GM12873 (cell line): Measurements from ENCODE around the gene EAF1.

Source experiments
- TF ChIP-seq, protein P1 (sequence below): IDR thresholded peaks from 2 replicates; pipeline ENCODE4 v1.5.1; 2012; ENCODE audit warnings: low read depth, mild to moderate bottlenecking, moderate library complexity, low read length, control low read depth; ENCODE audit not compliant: insufficient read depth; ENCODE audit errors: missing control alignments

The EAF1 gene

DNA sequence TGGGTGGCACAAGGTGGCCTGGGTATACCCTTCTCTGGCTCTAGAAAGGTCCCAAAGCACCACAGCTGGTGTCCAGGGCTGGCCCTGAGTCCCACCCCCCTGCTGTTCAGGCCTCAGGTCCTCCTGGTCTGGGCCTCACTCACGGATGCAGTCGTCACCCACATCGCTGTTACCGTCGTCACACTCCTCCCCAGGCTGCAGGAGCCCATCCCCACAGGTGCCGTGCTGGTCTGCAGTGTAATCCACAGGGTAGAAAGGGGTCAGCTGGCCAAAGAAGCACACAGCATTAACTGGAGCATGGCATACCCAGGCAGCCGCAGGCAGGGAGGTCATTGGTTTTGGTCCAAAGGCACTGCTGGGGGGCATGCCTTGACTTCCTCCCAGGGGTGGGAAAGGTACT, 28.4 kb downstream of the EAF1 start:
- TF ChIP-seq, protein P1, sequence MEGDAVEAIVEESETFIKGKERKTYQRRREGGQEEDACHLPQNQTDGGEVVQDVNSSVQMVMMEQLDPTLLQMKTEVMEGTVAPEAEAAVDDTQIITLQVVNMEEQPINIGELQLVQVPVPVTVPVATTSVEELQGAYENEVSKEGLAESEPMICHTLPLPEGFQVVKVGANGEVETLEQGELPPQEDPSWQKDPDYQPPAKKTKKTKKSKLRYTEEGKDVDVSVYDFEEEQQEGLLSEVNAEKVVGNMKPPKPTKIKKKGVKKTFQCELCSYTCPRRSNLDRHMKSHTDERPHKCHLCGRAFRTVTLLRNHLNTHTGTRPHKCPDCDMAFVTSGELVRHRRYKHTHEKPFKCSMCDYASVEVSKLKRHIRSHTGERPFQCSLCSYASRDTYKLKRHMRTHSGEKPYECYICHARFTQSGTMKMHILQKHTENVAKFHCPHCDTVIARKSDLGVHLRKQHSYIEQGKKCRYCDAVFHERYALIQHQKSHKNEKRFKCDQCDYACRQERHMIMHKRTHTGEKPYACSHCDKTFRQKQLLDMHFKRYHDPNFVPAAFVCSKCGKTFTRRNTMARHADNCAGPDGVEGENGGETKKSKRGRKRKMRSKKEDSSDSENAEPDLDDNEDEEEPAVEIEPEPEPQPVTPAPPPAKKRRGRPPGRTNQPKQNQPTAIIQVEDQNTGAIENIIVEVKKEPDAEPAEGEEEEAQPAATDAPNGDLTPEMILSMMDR: no peak

DNA sequence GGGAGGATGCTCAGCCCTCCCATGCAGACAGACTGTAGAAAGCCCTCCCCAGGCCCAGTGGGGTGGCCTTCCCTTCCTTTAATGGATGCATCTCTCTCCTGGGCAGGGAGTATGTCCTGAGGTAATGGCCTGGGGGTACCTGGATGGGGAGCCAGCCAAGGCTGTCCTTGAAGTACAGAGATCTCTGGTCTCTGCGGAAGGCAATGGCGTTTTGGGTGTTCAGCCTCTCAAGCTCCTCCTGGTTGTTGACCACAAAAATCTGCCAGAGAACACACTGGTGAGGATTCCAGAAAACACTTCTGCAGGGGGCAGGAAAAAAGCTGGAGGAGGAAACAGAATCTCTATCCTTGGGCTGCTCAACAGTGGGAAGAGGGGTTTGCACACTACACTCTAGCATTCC, 28.9 kb downstream of the EAF1 start:
- TF ChIP-seq, protein P1: no peak

DNA sequence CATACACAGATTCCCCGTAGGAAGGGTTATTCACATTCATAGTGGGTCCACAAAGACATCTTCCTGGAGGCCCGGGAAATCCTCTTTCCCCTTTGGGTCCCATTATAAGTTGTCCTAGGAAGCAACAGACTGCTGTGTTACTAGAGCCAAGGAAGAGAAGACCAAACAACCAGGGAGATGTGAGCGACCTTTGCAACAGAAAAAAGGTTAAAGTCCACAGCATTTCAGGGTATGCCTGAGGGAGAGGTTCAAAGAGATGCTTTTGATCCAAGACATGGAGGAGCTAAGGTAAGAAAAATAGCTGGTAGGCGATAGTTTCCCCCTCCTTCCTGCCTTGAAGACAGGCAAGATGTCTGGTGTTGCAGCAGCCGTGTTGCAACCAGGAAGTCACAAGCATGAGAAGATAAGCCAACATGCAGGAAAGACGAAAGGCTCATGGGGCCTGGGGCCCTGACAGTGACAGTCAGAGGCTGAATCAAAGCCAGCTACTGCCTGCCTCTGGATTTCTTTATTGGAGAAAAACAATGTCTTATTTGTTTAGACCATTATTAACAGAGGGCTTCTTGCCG, 30.9 kb downstream of the EAF1 start:
- TF ChIP-seq, protein P1: no peak

DNA sequence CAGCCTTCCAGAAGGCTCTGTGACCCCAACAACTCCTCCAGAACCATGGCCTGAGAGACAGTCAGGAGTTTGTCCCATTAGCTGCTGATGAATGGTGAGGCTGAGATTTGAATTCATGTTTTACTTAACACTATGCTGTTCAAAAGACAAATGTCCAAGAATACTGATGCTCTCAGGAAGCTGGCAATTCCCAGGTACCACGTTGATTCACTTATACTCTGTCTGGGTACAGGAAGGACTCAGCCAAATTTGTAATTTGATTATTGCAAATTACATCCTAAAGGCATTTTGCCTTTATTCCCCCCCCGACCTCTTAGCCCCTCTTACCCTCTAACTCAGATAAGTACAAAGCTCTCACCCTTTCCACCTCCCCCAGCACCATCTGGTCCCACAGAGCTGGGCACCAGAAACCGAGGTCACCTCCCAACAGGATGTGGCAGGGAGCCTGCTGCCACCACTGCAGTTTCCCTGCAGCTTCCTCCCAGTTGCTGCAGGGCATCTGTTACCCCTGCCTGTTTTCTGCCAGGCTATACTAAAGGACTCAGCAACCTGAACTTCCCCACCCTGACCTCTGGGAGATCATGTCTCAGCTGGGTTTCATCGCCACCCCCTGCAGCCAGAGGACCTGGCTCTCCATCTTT, 33.6 kb downstream of the EAF1 start:
- TF ChIP-seq, protein P1: no peak

GRCh38 chr3:15462451-15462850, 35.1 kb downstream of the EAF1 start:
- TF ChIP-seq, protein P1: no peak

DNA sequence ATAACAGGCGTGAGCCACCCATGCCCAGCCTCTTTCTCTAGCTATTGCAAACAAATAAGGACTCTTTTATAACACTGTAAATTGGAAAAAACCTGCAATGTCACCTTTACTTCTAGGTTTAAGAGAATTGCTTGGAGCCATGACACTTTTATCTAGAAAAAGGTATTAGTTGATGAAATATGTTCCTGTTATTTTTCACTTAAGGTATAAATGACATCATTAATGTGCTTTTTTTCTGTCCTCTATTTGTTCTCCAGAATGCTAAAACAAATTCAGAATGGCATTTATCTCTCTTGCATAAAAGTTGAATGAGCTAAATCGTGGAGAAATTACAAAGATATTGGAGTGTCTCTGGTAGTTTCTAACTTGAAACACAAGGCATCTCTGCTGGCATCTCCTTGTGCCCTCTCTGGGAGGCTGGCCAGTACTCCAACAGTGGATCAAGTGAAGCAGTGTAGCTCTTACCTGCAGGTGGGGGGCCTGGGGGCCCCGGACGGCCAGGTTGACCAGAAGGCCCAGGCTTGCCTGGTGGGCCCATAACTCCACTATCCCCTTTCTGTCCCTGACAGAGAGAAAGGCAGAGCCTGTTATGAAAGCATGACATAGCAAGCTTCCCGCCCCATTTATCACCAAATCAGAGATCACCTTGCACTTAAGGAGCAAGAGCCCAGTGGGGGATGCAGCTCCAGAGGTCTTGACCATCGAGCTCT, 38.6 kb downstream of the EAF1 start:
- TF ChIP-seq, protein P1: no peak

- TF ChIP-seq, protein P1: no peak
Measured at GRCh38 chr3:15467227-15468181, 40.1 kb downstream of the EAF1 start.
